Osteoblast (primary cell): ENCODE data around the gene CARD16. TPM values are rescaled to one million over a fixed set of nuclear protein-coding genes. Genes with fewer than 3 reads are reported as not detected.

Experiments
- DNase-seq: peaks from one replicate; pipeline ENCODE4 v3.0.0; 2011; ENCODE audit warnings: low spot score, mixed read lengths; ENCODE audit not compliant: insufficient read length; ENCODE audit errors: missing footprints
- H2AFZ ChIP-seq: 2 replicates; pipeline ENCODE4 v1.6.0; 2011; ENCODE audit warnings: mild to moderate bottlenecking, low read length
- H3K27ac ChIP-seq: 2 replicates; pipeline ENCODE4 v1.5.1; 2011; ENCODE audit warnings: mild to moderate bottlenecking, low read depth, low read length, moderate library complexity
- H3K27me3 ChIP-seq: 2 replicates; pipeline ENCODE4 v1.6.0; 2012; ENCODE audit warnings: mild to moderate bottlenecking, control low read depth, inconsistent platforms, low read length, moderate library complexity; ENCODE audit not compliant: insufficient read depth
- H3K36me3 ChIP-seq: 2 replicates; pipeline ENCODE4 v1.5.1; 2011; ENCODE audit warnings: mild to moderate bottlenecking, low read length, control low read depth, moderate library complexity; ENCODE audit not compliant: insufficient read depth
- H3K4me1 ChIP-seq: 2 replicates; pipeline ENCODE4 v1.5.1; 2011; ENCODE audit warnings: mild to moderate bottlenecking, low read length, control low read depth, moderate library complexity; ENCODE audit not compliant: insufficient read depth
- H3K4me2 ChIP-seq: 2 replicates; pipeline ENCODE4 v1.6.0; 2011; ENCODE audit warnings: mild to moderate bottlenecking, low read length; ENCODE audit not compliant: insufficient read depth
- H3K4me3 ChIP-seq: fragments of 200-600 bp; sonication (generic); 3 replicates; pipeline ENCODE4 v1.5.1; 2012; ENCODE audit warnings: mild to moderate bottlenecking, low read length, inconsistent platforms; ENCODE audit not compliant: insufficient read depth
- H3K79me2 ChIP-seq: 2 replicates; pipeline ENCODE4 v1.6.0; 2012; ENCODE audit warnings: mild to moderate bottlenecking, low read length, control low read depth, inconsistent platforms; ENCODE audit not compliant: insufficient read depth
- H3K9me3 ChIP-seq: 2 replicates; pipeline ENCODE4 v1.5.1; 2011; ENCODE audit warnings: low read depth, low read length, control low read depth
- H4K20me1 ChIP-seq: 2 replicates; pipeline ENCODE4 v1.6.0; 2012; ENCODE audit warnings: mild to moderate bottlenecking, low read length, control low read depth; ENCODE audit not compliant: insufficient read depth
- CTCF ChIP-seq: IDR thresholded peaks from 2 replicates; pipeline ENCODE4 v1.5.1; 2011; ENCODE audit warnings: mild to moderate bottlenecking, low read depth, low read length, moderate library complexity; ENCODE audit errors: extremely low read depth
- total RNA-seq: library from RNA; depleted of rRNA; stranded (reverse); fragments of >200 nt; gene quantifications from 2 replicates; pipeline ENCODE4 v1.2.3, GENCODE V29; 2012

CARD16 gene
- total RNA-seq, 1 donor: 2.9 TPM

- DNase-seq: no peak
- Histone ChIP-seq H3K27me3 (no peaks in the 10 kb centered on the region), H2AFZ (no peak overlapping the region), H3K36me3 (no peaks in the 10 kb centered on the region), H3K4me3 (no peak overlapping the region), H3K79me2 (no peaks in the 10 kb centered on the region), H4K20me1 (no peaks in the 10 kb centered on the region), H3K9me3 (no peaks in the 10 kb centered on the region), H3K4me1 (no peaks in the 10 kb centered on the region), H3K27ac (no peak overlapping the region), H3K4me2 (no peak overlapping the region)
- TF ChIP-seq CTCF: no peak
Observed at GRCh38 chr11:105004021-105004420, 41.1 kb downstream of the CARD16 start.

- Histone ChIP-seq H3K4me2 (no peak overlapping the region), H3K27me3 (no peaks in the 10 kb centered on the region), H3K9me3 (no peaks in the 10 kb centered on the region), H2AFZ (no peak overlapping the region), H3K4me3 (no peak overlapping the region), H4K20me1 (no peaks in the 10 kb centered on the region), H3K27ac (no peak overlapping the region), H3K79me2 (no peaks in the 10 kb centered on the region), H3K36me3 (no peaks in the 10 kb centered on the region), H3K4me1 (no peaks in the 10 kb centered on the region)
- TF ChIP-seq CTCF: no peak
- no peak for DNase-seq
Observed at GRCh38 chr11:105003151-105003550, 42.0 kb downstream of the CARD16 start.

- Histone ChIP-seq H3K4me3 (no peak overlapping the region), H4K20me1 (no peaks in the 10 kb centered on the region), H3K4me2 (no peak overlapping the region), H3K36me3 (no peaks in the 10 kb centered on the region), H3K4me1 (no peaks in the 10 kb centered on the region), H3K9me3 (no peaks in the 10 kb centered on the region), H2AFZ (no peak overlapping the region), H3K79me2 (no peaks in the 10 kb centered on the region), H3K27me3 (no peaks in the 10 kb centered on the region), H3K27ac (no peak overlapping the region)
- DNase-seq: no peak
- TF ChIP-seq CTCF: peak; percentile 50
Observed at GRCh38 chr11:105000797-105001196, 44.3 kb downstream of the CARD16 start.

- no peak overlapping the region for H3K4me3 ChIP-seq
- H3K27ac ChIP-seq: no peak overlapping the region
- no peak overlapping the region for H2AFZ ChIP-seq
- no peaks in the 10 kb centered on the region for H3K79me2 ChIP-seq
- no peak overlapping the region for H3K4me2 ChIP-seq
- no peaks in the 10 kb centered on the region for H4K20me1 ChIP-seq
- no peaks in the 10 kb centered on the region for H3K9me3 ChIP-seq
- H3K27me3 ChIP-seq: no peaks in the 10 kb centered on the region
- DNase-seq: no peak
- no peak for TF ChIP-seq CTCF
- no peaks in the 10 kb centered on the region for H3K4me1 ChIP-seq
- H3K36me3 ChIP-seq: no peaks in the 10 kb centered on the region
Observed at GRCh38 chr11:105000167-105000566, 45.0 kb downstream of the CARD16 start.
